DND-41 (cell line): ENCODE data around the gene ECHDC3.

Experiments used
- EZH2 ChIP-seq: IDR thresholded peaks from 3 replicates; pipeline ENCODE4 v1.6.1; 2012; ENCODE audit warnings: borderline replicate concordance, low read depth, mild to moderate bottlenecking, moderate library complexity, low read length, inconsistent platforms; ENCODE audit not compliant: severe bottlenecking
- TF ChIP-seq, protein P1 (sequence below): IDR thresholded peaks from 2 replicates; pipeline ENCODE4 v1.5.1; 2012; ENCODE audit warnings: borderline replicate concordance, low read length, moderate library complexity, mild to moderate bottlenecking; ENCODE audit not compliant: poor library complexity, severe bottlenecking; ENCODE audit errors: extremely low read depth

GRCh38 chr10:11772575-11773288, 30.6 kb downstream of the ECHDC3 start:
- no peak for TF ChIP-seq EZH2
- TF ChIP-seq, protein P1, sequence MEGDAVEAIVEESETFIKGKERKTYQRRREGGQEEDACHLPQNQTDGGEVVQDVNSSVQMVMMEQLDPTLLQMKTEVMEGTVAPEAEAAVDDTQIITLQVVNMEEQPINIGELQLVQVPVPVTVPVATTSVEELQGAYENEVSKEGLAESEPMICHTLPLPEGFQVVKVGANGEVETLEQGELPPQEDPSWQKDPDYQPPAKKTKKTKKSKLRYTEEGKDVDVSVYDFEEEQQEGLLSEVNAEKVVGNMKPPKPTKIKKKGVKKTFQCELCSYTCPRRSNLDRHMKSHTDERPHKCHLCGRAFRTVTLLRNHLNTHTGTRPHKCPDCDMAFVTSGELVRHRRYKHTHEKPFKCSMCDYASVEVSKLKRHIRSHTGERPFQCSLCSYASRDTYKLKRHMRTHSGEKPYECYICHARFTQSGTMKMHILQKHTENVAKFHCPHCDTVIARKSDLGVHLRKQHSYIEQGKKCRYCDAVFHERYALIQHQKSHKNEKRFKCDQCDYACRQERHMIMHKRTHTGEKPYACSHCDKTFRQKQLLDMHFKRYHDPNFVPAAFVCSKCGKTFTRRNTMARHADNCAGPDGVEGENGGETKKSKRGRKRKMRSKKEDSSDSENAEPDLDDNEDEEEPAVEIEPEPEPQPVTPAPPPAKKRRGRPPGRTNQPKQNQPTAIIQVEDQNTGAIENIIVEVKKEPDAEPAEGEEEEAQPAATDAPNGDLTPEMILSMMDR, result no peak
